Globus pallidus (tissue), 1 donor: Measurements from ENCODE around the gene CBX5.
"Not testable (repeated sequence)": the region's sequence is repeated elsewhere in the genome, so short reads cannot be mapped to it uniquely, and the experiment has no call there.

Experiments used
- DNase-seq: peaks from one replicate; pipeline ENCODE4 v3.0.0-alpha.2; 2015; ENCODE audit warnings: low spot score

The CBX5 gene

DNA sequence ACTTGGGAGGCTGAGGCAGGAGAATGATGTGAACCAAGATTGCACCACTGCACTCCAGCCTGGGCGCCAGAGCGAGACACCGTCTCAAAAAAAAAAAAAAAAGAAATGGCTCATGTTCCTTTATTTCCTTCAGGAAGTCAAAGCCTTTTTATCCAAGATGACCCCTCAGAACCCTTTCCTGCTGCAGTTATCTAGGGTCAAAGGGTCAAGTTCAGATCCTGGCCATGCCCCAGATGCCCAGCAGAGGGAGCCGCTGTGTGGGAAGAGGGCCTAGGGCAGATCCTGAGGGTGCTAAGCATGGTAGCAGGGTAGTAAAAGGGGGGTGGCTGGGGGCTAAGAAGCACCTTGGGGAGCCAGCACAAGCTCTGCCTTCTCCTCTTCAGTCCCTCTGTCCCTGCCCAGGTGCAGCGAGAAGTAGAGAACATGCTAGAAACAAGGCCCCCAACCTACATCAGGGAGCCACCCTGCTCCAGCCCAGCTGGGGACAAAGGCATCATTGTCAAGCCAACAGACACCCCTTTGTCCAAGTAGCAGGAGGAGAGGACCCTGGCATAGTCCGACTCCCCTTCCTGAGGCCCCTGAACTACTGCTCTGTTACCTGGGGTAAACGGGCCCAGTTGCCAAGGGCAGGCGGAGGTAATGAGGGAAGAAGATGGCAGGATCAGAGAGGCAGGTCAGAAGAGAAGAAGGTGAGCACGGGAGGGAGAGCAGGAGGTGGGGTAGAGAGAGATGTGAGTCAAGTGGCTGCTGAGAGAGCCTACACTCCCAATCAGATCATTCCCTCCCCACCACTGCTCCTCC is 14.4 kb upstream of the CBX5 start:
- peak; percentile 83 for DNase-seq

DNA sequence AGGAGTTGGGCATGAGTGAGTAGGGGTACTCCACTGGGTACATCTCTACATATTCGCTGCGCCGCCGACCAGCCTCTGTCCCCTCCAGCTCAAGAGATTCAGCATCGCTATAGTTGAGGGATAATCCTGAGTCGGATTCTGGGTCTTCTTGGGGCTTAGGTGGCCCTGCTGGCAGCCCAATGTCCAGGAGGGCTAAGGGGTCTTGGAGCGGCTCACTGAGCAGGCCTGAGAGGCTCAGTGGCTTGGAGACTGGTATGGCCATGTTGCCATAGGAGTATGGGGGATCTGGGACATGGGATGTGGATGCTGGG is 13.0 kb upstream of the CBX5 start:
- DNase-seq: no peak

DNA sequence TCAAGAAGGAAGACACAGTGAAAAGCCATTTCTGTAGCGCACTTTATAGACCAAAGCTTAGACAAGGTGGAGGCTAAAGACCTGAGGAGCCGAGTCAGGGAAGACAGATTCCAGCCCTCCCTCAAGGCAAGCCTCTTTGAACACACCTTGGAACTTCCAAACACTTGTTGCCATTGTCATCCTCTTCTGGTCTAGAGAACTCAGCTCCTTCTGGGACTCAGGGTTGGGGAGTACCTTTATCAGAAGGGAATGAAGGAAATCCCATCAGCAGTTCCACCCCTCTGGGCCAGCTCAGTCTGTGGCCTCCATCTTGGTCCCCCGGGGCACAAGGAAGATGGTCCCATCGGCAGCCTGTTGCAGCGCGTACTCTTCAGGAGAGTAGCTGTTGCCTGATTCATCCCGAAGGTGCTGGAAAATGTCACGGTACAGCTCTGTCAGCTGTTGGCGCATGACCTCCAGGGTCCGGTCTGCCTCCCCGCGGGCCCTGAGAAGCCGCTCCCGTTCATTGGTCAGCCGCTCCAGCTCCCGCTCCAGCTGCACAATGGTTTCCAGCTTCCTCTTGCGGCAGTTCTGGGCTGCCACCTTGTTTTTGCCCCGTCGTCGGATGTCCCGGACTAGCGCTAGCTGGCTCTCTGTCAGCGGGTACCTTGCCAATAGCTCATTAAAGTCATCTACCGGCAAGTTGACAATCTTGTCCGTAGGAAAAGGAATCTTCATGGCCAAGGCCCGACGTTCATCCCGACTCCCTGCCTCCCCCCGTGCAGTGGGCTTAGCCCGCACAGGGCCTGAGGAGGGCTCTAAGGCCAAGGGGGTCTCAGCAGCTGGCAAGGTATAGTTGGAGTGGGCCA is 12.4 kb upstream of the CBX5 start:
- no peak for DNase-seq

DNA sequence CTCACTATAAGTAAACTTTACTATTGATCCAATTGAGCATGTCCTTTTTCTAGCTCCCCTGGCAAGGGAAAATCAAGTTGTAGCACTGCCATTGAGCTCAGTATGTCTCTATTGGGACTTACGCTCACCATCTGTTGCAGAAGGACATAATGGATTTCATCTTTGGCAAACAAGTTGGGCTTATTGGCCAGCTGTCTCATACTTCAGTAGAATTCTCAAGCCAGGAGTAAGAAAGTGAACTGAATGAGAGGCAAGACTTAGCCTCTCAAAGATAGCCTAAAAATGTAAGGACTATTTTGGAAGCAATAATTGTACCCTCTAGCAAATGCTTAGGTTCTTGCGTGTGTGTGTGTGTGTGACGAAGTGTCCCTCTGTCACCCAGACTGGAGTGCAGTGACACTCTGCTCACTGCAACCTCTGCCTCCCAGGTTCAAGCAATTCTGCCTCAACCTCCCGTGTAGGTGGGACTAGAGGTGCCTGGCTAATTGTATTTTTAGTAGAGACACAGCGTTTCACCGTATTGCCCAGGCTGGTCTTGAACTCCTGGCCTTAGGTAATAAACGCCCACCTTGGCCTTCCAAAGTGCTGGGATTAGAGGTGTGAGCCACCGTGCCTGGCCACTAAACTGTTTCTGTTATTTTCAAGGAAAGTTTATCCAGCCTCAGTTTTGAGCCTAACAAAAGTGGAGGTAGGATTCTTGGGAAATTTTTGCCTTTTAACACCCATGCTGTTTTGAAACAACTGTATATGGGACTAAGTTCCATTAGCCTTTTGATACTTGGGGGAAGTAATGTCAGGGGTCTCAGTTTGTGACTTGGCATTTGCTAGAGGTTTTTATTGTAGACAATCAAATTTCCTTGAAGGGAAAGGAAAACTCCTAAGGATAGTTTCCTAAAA is 7.6 kb upstream of the CBX5 start:
- DNase-seq: no peak

DNA sequence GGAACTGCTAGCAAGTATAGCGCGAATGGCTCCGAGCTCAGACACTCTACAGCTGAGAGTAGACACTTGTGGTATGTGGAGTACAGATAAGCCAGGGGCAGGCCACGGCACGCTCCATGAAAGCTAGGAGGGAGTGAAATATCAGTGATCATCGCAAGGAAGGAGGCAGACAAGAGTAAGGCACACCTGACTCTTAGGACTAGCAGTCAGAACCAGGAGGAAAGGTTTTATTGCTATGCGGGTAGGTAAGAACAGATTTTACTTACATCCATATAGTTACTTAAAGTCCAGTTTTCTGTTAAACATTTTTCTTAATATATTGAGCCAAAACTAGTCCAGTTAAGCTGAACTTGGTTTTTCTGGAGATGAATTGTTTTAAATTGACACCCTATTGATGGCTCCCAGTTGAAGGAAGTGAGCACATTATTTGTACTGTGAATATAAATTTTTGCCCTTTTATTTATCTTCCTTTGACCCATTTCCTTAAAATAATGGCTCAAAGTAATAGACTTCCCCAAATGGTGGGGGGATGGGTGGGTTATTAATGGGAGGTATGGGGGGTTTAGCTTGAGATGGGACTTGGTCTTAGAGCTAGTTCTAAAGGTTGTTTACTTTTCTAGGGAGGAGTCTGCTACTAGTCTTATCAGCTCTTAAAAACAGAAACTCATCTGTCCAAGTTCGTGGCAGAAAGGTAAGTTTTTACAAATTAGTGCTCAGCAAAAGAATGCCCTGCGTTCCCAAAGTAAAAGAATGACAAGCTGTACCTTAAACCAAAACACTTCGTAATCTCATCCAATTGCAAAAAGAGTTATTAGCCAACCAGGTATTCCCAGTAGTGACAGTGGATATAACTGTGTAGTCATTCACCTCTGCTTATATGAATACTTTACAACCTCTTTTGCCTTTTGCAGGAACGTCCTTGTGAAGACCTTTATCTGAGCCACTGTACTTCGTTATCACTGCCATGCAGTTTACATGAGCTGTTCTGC is 6.4 kb upstream of the CBX5 start:
- no peak for DNase-seq

DNA sequence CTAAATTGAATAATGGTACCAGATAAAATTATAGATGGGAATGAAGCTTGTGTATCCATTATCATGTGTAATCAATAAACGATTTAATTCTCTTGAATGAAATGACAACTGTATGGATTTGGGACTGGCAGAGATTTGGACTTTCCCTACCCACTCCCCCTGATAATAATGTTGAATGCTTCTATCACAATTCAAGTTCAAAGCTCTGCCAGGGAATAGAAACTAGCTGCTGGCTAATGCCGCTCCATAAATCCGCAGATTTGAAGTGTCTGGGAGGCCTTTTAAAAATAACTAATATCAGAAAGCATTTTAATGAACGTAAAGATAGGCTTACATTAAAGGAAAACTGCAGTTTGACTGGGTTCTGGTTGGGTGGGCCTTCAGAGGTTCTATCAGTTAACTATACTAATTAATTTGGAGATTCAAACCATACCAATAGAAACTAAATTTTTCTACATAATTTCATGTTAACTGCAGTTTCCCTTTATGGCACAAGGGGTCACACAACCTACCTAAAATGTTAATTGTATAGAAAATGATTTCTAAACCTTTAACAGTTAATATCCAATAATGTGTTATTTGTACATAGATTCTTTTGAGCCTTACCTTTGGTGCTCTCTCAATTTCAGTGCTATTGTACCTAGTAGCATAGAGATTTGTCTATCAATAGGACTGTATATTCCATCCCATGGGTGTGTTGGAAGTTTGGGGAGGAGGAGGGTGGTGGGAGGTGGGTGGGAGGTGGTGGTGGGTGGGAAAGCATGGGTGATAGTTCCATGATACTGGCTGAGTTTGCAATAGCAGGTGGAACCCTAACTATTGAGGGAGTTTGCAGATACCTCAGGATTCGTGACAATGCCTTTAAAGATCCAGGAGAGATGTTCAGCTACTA is 5.5 kb upstream of the CBX5 start:
- no peak for DNase-seq

DNA sequence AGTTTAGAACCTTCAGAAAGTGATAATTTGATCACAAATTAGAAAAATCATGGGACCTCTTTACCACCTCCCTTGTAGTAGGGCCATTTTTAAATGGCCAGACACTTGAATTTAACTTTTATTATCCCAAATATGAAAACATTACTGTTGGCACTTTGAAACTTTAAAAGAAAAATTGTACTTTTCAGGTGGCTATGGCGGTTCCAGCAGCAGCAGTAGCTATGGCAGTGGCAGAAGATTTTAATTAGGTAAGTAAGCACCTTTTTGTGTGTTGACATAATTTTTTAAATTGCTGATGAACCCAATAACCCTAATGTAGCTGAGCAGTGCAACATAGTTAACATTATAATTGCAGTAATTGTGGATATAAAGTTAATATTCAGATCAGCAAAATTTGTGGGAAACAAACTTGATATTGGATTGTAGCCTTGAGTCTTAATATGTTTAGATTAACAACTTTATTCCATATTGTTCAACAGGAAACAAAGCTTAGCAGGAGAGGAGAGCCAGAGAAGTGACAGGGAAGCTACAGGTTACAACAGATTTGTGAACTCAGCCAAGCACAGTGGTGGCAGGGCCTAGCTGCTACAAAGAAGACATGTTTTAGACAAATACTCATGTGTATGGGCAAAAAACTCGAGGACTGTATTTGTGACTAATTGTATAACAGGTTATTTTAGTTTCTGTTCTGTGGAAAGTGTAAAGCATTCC is 4.3 kb upstream of the CBX5 start:
- DNase-seq: not testable (repeated sequence)

DNA sequence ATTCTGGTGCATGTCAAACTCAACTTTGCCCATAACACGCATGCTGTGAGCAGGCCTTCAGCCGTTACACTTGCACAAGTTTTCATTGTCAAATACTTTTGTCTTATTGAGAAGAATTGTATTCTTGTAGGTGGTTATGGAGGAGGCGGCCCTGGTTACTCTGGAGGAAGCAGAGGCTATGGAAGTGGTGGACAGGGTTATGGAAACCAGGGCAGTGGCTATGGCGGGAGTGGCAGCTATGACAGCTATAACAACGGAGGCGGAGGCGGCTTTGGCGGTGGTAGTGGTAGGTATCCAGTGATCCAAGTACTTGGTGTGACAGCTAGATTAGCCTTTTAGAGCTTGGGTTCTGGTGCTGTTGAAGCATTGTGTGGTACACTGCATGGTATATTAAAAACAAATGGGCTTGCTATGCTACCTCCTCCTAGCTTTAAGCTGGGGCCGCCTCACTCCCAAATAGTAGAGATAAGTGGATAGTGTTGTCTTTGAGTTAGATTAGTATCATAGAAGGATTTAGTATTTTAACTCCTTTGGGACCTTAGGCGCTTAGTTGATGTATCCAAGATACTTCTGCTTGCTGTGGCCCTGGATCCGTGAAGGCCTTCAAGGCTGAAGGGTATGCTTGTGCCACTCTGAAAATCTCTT is 3.1 kb upstream of the CBX5 start:
- no peak for DNase-seq

DNA sequence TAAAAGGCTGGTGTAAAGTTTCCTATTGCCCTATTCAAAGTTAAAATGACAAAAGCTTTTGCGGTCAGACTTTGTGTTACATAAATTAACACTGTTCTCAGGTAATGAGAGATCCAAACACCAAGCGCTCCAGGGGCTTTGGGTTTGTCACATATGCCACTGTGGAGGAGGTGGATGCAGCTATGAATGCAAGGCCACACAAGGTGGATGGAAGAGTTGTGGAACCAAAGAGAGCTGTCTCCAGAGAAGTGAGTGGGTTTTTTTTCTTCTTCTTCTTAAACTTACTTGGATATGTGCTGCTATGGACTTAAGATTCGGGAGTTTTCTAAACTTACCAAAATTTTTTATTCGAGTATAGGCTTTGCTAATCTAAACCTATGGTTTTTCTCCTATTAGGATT is 1.8 kb upstream of the CBX5 start:
- not testable (repeated sequence) for DNase-seq

DNA sequence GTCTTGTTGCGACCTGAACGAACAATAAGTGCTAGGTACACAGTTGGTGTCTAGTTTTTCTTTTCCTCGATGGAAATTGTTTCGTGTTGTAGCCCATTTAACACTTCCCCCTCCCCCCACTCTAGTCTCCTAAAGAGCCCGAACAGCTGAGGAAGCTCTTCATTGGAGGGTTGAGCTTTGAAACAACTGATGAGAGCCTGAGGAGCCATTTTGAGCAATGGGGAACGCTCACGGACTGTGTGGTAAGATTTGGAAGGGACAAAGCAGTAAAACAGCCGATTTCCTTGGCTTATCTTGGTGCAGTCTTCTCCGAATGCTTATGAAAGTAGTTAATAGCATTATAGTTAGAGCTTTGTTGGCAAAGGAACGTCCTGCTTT is 1.3 kb upstream of the CBX5 start:
- not testable (repeated sequence) for DNase-seq

DNA sequence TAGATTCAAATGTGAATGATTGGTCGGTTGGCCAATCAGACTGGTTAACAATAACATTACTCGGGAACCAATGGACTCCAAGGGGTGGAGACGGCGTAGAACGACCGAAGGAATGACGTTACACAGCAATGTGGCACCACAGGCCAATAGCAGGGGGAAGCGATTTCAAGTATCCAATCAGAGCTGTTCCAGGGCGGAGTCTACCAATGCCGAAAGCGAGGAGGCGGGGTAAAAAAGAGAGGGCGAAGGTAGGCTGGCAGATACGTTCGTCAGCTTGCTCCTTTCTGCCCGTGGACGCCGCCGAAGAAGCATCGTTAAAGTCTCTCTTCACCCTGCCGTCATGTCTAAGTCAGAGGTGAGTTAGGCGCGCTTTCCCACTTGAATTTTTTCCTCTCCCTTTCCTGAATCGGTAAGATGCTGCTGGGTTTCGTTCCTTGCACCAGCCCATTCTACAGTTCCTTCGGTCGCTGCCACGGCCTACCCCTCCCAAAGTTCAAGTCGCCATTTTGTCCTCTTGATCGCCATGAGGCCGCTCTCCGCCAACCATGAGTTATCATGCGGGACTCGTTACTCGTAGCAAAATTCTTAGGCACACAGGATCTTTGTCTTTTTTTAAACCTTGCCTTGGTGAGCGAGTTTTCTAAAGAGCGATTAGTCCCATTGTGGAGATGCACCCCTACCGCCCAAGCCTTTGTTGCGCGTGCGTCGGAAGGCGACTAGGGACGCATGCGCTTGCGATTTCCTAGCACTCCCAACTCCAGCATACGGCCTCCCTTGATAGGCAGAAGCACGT is 742 bp upstream of the CBX5 start, which contains the start of gene HNRNPA1:
HNRNPA1 (plus strand) TSS at position 259 of the 793 bp plus-strand sequence; CDS start at position 341, 82 bp downstream.
- peak; percentile 100 for DNase-seq

DNA sequence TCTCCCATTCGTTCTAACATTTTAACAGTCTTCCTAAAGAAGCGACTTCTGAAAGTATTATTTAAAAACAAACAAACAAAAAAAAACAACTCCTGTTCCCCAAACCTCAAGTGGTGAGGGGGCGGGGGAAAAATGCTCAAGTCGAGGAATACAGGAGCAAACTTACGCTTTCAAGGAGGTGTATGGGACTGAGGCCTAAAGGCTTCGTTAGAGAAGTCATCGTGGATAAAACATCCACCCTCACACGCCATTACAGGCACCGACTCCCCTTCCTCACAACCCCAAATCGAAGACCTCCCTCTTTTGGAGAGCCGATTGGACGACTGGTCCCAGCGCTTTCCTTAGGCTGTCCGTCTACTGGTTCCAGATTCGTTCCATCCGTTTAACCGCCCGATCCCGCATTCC is 693 bp downstream of the CBX5 start:
- DNase-seq: no peak

DNA sequence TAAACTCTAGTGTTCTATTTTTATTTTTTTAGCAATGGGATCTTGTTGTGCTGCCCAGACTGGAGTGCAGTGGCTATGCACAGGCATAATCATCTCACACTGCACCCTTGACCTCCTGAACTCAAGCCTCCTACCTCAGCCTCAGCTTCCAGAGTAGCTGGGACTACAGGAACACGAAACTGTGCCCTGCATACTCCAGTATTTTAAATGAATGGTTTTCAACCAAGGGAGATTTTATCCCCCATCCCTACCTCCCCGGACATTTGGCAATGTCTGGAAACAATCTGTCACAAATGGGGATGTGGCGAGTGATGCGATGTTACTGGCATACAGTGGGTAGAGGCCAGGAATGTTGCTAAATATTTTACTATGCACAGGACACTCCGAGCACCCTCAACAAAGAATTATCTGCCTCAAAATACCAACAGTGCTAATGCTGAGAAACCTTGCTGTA is 2.1 kb downstream of the CBX5 start:
- no peak for DNase-seq

DNA sequence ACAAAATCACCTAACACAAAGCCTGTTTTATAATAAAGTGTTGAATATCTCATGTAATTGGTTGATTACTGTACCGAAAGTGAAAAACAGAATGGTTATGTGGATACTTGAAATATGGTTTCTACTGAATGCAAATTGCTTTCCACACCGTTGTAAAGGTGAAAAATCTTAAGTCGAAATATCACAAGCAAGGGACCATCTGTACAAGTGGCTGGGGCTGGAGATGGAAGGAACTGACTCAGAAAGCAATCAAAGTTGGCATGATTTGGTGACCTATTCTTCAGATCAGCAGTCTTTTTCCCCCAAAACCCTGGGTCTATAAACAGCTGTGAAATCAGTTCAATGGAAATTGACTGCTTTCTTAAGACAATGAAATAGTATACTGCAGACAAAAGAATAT is 3.6 kb downstream of the CBX5 start:
- DNase-seq: no peak

DNA sequence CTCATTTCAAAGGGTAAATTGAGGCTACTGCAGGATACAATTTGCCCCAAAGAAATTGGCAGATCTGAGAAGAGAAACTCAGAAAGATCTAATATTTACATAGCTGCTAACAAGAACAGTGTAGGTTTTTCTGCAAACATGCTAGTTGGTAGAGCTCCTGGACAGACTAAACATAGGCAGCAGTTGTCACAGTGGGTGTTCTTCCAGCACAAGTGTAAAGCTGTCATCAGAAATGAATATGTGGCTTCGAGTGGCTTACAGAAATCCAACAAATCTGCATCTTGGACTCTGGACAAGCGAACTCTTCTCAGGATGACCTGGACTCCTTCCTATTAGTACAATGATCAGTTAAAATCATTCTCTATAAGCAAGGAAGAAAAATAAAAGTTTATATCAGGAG is 5.9 kb downstream of the CBX5 start:
- no peak for DNase-seq

DNA sequence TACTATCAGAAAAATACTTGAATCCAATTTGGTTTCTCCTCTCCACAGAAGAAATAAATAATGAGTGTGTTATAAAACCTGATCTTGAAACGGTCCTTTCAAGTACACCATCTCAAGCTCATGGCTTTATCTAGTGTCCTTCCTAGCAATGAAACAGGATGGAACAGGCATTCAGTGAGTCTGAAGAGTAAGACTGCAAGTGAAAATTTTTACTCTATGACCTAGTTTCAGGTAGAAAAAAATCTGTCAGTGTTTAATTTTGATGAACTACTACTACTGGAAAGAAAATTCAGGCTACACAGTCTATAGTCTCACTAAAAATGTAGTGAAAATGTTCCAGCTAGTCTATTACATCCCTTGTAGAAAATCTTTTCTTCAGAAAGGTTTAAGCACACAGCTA is 7.7 kb downstream of the CBX5 start:
- no peak for DNase-seq

DNA sequence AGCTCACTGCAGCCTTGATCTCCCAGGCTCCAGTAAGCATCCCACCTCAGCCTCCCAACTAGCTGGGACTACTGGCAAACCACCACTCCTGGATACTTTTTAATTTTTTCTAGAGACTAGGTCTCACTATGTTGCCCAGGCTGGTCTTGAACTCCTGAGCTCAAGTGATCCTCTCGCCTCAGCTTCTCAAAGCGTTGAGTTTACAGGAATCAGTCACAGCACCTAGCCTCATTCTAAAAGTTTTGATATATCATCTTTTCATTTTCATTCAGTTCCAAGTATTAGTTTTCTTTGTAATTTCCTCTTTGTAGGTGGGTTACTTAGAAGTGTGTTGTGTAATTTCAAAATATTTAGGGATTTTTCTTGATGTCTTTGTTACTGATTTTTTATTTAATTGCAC is 9.6 kb downstream of the CBX5 start:
- no peak for DNase-seq

DNA sequence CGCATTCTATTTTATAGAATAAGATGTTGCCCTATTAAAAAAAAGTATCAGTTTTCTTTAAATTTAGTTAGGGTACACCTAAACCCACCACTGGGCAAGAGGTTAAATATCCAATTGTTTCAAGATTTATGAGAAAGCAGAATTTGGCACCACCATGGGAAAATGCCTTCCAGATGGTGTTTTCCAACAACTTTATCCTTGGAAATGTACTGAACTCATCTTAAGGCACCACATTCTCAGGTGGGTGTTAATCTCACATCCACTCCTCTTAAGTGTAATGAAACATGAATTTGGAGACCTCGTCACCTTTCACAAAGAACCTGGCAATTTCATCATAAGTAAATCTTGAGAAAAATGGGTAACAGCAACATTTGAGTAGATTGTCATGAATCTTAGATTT is 13.1 kb downstream of the CBX5 start:
- no peak for DNase-seq
